ENCODE results near the gene OR4L1.
"Not testable (repeated sequence)": the region's sequence is repeated elsewhere in the genome, so short reads cannot be mapped to it uniquely, and the experiment has no call there.

The OR4L1 gene

GRCh38 chr14:20059745-20060144 lies at the start of gene OR4L1:
Gene OR4L1, plus strand, starts transcription at chr14:20060045. Its CDS starts 0 bp downstream, at chr14:20060045.
- no peak for DNase-seq

GRCh38 chr14:20019257-20019865 lies 40.5 kb upstream of the OR4L1 start, which contains the start of gene OR4K14:
Gene OR4K14, minus strand, starts transcription at chr14:20019307. Its CDS starts 4,114 bp downstream, at chr14:20015193.
- DNase-seq = no peak

GRCh38 chr14:20031058-20031457 lies 28.8 kb upstream of the OR4L1 start:
- DNase-seq = no peak

GRCh38 chr14:20035449-20035848 lies 24.4 kb upstream of the OR4L1 start:
- DNase-seq = no peak

- DNase-seq = no peak
These were observed 23.9 kb upstream of the OR4L1 start, which contains the start of gene OR4K13 for GRCh38 chr14:20035938-20036337. Gene OR4K13, minus strand, starts transcription at chr14:20036038. Its CDS starts 1,280 bp downstream, at chr14:20034758.

GRCh38 chr14:20044243-20044642 lies 15.6 kb upstream of the OR4L1 start:
- DNase-seq = no peak

GRCh38 chr14:20048202-20048601 lies 11.6 kb upstream of the OR4L1 start:
- DNase-seq = no peak

- DNase-seq = no peak
These were observed 32.2 kb downstream of the OR4L1 start for GRCh38 chr14:20092050-20092449.

GRCh38 chr14:20093442-20093841 lies 33.6 kb downstream of the OR4L1 start:
- no peak for DNase-seq

GRCh38 chr14:20098926-20099770 lies 39.3 kb downstream of the OR4L1 start:
- not testable (repeated sequence) for DNase-seq

GRCh38 chr14:20110438-20110837 lies 50.6 kb downstream of the OR4L1 start, which contains the start of gene OR4K17:
Gene OR4K17, plus strand, starts transcription at chr14:20110739. Its CDS starts 6,761 bp downstream, at chr14:20117500.
- no peak for DNase-seq
